K562 (cell line): ENCODE results near the gene RTN4. TPM values are rescaled to one million over a fixed set of nuclear protein-coding genes. Genes with fewer than 3 reads are reported as not detected.

Experiments
- ATAC-seq: fragments of 200-7000 bp; cut with Tn5 transposase; 3 replicates; pipeline ENCODE4 v1.9.1; 2020; ENCODE audit warnings: moderate library complexity
- BruUV-seq: library from RNA; stranded (reverse); fragments of 400-500 nt; replicated peaks from 2 replicates; lab custom pipeline; 2021; lab: Mats Ljungman, UMichigan
- CTCF ChIA-PET: fragments of 300-600 bp; formaldehyde crosslinking; extraction: SDS; loops from one replicate; lab custom pipeline; 2021; ENCODE audit warnings: low intra/inter-chr PET ratio; lab: Yijun Ruan, JAX
- POLR2A ChIA-PET: fragments of 300-600, 350-650 bp; sonication (Branson Sonifier 250); formaldehyde crosslinking; extraction: SDS; loops from one replicate; lab custom pipeline; 2021; ENCODE audit warnings: antibody characterized with exemption, inconsistent platforms; lab: Yijun Ruan, JAX
- DNase-seq, 4 experiments: peaks; one replicate each; pipeline versions ENCODE4 v3.0.0 to v3.0.0-alpha.2; 2011 to 2018; ENCODE audit warnings: low spot score in 3 of 4, mixed read lengths in 3 of 4; ENCODE audit errors: extremely low read depth in 1 of 4
- FAIRE-seq: peaks from 2 replicates; lab custom pipeline; 2011; peaks lifted over from hg19 to GRCh38; lab: Jason Lieb, UNC
- H2AFZ ChIP-seq: 2 replicates; pipeline ENCODE4 v1.6.0; 2011; ENCODE audit warnings: low read depth, low read length, control low read depth, inconsistent platforms
- H3K27ac ChIP-seq: fragments of 200-600 bp; 3 replicates; pipeline ENCODE4 v1.8.0; 2011; ENCODE audit warnings: low read depth, mild to moderate bottlenecking, control low read depth, inconsistent platforms, low read length, moderate library complexity, mixed read lengths; ENCODE audit errors: extremely low read depth
- H3K27me3 ChIP-seq, 2 experiments: fragments of 300-600 bp in 1 of 2; 2 replicates in 1 of 2; 3 replicates in 1 of 2; pipeline versions ENCODE4 v1.6.0 to v1.8.0; 2011; ENCODE audit warnings: inconsistent platforms in 2 of 2, low read length in 2 of 2, mild to moderate bottlenecking in 1 of 2, mixed read lengths in 1 of 2, moderate library complexity in 1 of 2; ENCODE audit not compliant: control insufficient read depth in 2 of 2, insufficient read depth in 2 of 2
- H3K36me3 ChIP-seq: fragments of 300-600 bp; 3 replicates; pipeline ENCODE4 v1.8.0; 2011; ENCODE audit warnings: mild to moderate bottlenecking, low read length, inconsistent platforms; ENCODE audit not compliant: control insufficient read depth, insufficient read depth
- H3K4me1 ChIP-seq, 2 experiments: fragments of 200-600 bp in 1 of 2; replicated peaks in 1 of 2; 2 replicates in 1 of 2; 3 replicates in 1 of 2; pipeline versions ENCODE4 v1.5.1 to v1.8.0; 2011; ENCODE audit warnings: inconsistent platforms in 2 of 2, low read length in 2 of 2, mild to moderate bottlenecking in 1 of 2, mixed read lengths in 1 of 2, moderate library complexity in 1 of 2; ENCODE audit not compliant: control insufficient read depth in 2 of 2, insufficient read depth in 2 of 2
- H3K4me2 ChIP-seq: 2 replicates; pipeline ENCODE4 v1.6.1; 2011; ENCODE audit warnings: low read length, control low read depth, inconsistent platforms, mixed read lengths; ENCODE audit not compliant: insufficient read depth
- H3K4me3 ChIP-seq: fragments of 200-600 bp; sonication (generic), shearing (Covaris generic); 2 replicates; pipeline ENCODE4 v1.5.1; 2016; ENCODE audit warnings: control low read depth, inconsistent platforms
- H3K79me2 ChIP-seq: fragments of 200-600 bp; 3 replicates; pipeline ENCODE4 v1.8.0; 2011; ENCODE audit warnings: low read length, inconsistent platforms; ENCODE audit not compliant: control insufficient read depth, insufficient read depth
- H3K9ac ChIP-seq, 2 experiments: 2 replicates each; pipeline versions ENCODE4 v1.6.0 to v1.6.1; 2011; ENCODE audit warnings: low read depth in 2 of 2, low read length in 2 of 2, control low read depth in 1 of 2, inconsistent platforms in 1 of 2, mild to moderate bottlenecking in 1 of 2, mixed read lengths in 1 of 2; ENCODE audit not compliant: insufficient read depth in 1 of 2
- H3K9me1 ChIP-seq: one replicate; pipeline ENCODE4 v1.6.0; 2011; ENCODE audit warnings: inconsistent platforms, mild to moderate bottlenecking, low read length, moderate library complexity; ENCODE audit not compliant: control insufficient read depth, insufficient read depth
- H3K9me3 ChIP-seq: replicated peaks from 2 replicates; pipeline ENCODE4 v1.5.1; 2011; ENCODE audit warnings: low read depth, low read length, inconsistent platforms; ENCODE audit not compliant: control insufficient read depth, insufficient read depth
- H4K20me1 ChIP-seq: replicated peaks from 2 replicates; pipeline ENCODE4 v1.6.1; 2011; ENCODE audit warnings: low read length, inconsistent platforms, mixed read lengths; ENCODE audit not compliant: control insufficient read depth, insufficient read depth
- GTF2F1 ChIP-seq: IDR thresholded peaks from 2 replicates; pipeline ENCODE4 v1.6.1; 2011; ENCODE audit warnings: low read depth, low read length, improper control_type of control experiment
- SMARCC2 ChIP-seq: fragments of 450-650 bp; IDR thresholded peaks from 2 replicates; pipeline ENCODE4 v1.6.1; 2017; ENCODE audit warnings: antibody characterized with exemption, moderate library complexity, mild to moderate bottlenecking, low read depth
- ZNF644 ChIP-seq: fragments of 200-800 bp; sonication (Bioruptor generic); IDR thresholded peaks from 2 replicates; pipeline ENCODE4 v1.6.1; 2016; ENCODE audit warnings: low read depth, missing genetic modification characterization, missing compliant biosample characterization
- ZNF830 ChIP-seq: fragments of 250-450 bp; sonication (Bioruptor Pico); IDR thresholded peaks from 2 replicates; pipeline ENCODE4 v1.5.0; 2021; ENCODE audit warnings: mild to moderate bottlenecking
- WGBS: fragments of 100-300 bp; shearing (Covaris generic); methylation state at CpG from one replicate; pipeline ENCODE4 v1.1.6; 2016; ENCODE audit warnings: low coverage, mixed read lengths; ENCODE audit not compliant: insufficient coverage; ENCODE audit errors: missing lambda C conversion rate; 5-methylcytosine and 5-hydroxymethylcytosine counted together
- in situ Hi-C: fragments of 300-500 bp; cut with MboI; formaldehyde crosslinking; loops from 4 replicates; pipeline ENCODE4 v1.15.0; 2018; ENCODE audit warnings: inconsistent platforms, mixed read lengths
- intact Hi-C: fragments of 100-400 bp; cut with micrococcal nuclease; formaldehyde crosslinking; loops from 2 replicates; pipeline ENCODE4 v1.14.2; 2022
- polyA plus RNA-seq, 8 experiments: library from polyadenylated mRNA; depleted of rRNA in 4 of 8; stranded (reverse) in 5 of 8; unstranded in 3 of 8; fragments of >200 nt; fragmentation: Nextera tagmentation in 2 of 8; fragmentation: Illumina TruSeq in 1 of 8; extraction: Ambion mirVana in 2 of 8; extraction: Trizol in 1 of 8; gene quantifications; 2 replicates each; pipeline versions ENCODE4 v1.2.1 to v1.2.3, GENCODE V29; 2011 to 2014; ENCODE audit warnings: inconsistent platforms in 1 of 8, missing spikeins in 1 of 8
- total RNA-seq, 7 experiments: library from RNA; depleted of rRNA in 6 of 7; stranded (reverse); fragments of >200 nt in 6 of 7; fragmentation: Illumina TruSeq in 2 of 7; extraction: Trizol in 2 of 7; gene quantifications; 2 replicates each; pipeline versions ENCODE4 v1.2.1 to v1.2.3, GENCODE V29; 2011 to 2021; ENCODE audit warnings: low replicate concordance in 1 of 7
- TF ChIP-seq, protein P1 (sequence below): fragments of 250-450 bp; sonication (Bioruptor Pico); IDR thresholded peaks from 2 replicates; pipeline ENCODE4 v1.5.0; 2021; ENCODE audit warnings: mild to moderate bottlenecking, borderline replicate concordance

The RTN4 gene
- total and polyA plus RNA-seq, 9 of the 15 experiments (the other 6 are each of a cell fraction or from before 2014, with no cell fraction given) = 73.0 to 248 (median 116) TPM

DNA sequence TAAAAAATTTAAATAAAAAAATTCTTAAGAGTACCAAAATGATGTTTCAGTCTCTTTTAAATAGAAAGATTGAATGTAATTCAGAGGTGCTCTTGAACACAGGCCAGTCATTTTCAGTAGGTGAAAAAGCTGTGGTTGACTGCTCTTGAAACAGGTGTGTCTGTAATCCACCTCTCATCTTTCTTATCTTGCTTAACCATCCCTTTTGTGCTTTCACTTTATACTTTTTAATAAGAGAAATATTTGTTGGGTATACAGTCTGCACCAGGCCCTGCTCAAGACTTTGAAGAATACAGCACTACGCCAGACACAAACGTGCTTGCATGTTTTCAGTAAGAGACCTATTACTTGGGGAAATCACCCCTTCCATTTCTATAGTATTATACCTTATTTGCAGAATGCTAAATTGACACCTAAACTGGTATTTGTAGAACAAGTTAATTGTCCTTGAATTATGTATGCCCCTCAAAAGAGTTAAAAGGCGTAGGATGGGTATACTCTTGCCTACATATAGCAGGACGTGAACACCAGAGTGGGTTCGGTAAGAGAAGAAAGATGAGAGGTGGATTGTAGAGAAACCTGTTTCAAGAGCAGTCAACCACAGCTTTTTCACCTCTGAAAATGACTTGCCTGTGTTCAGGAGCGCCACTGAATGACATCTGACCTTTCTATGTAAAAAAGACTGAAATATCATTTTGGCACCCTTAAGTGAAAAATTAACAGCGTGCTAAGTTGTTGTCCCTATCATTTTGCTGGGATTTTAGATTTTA is 4.0 kb upstream of the RTN4 start:
- peaks cover 11 to 12% of the 10 kb centered on the region in 2 experiments; a peak in 4 of 5 replicates for H3K4me1 ChIP-seq
- H3K4me3 ChIP-seq = no peak overlapping the region
- ATAC-seq (no peak), DNase-seq (no peak), FAIRE-seq (no peak)
- WGBS = 72% methylated on average over 7 of the region's 7 CpGs
- H3K79me2 ChIP-seq = peaks cover 38% of the 10 kb centered on the region
- H3K27me3 ChIP-seq = no peaks in the 10 kb centered on the region
- H3K9me3 ChIP-seq = no peaks in the 10 kb centered on the region
- ChIA-PET POLR2A (interaction anchor here (1.5 kb wide), 1 partner anchor 13 kb away, joined by 3 read pairs; no protein-coding TSS in a partner anchor), CTCF (no interaction called here)
- no peak overlapping the region for H2AFZ ChIP-seq
- H3K27ac ChIP-seq = peak overlapping the region; percentile 3; the same call in 1 of the 3 replicates
- no peak overlapping the region for H3K9ac ChIP-seq
- no TSS peak for BruUV-seq
- H3K9me1 ChIP-seq = no peaks in the 10 kb centered on the region
- in situ Hi-C loops = no loop called here
- no peaks in the 10 kb centered on the region; the same call in 2 of the 3 replicates for H3K36me3 ChIP-seq
- TF ChIP-seq GTF2F1 = no peak
- no peak for TF ChIP-seq ZNF830 (CRISPR knock-in tag)
- TF ChIP-seq, protein P1, sequence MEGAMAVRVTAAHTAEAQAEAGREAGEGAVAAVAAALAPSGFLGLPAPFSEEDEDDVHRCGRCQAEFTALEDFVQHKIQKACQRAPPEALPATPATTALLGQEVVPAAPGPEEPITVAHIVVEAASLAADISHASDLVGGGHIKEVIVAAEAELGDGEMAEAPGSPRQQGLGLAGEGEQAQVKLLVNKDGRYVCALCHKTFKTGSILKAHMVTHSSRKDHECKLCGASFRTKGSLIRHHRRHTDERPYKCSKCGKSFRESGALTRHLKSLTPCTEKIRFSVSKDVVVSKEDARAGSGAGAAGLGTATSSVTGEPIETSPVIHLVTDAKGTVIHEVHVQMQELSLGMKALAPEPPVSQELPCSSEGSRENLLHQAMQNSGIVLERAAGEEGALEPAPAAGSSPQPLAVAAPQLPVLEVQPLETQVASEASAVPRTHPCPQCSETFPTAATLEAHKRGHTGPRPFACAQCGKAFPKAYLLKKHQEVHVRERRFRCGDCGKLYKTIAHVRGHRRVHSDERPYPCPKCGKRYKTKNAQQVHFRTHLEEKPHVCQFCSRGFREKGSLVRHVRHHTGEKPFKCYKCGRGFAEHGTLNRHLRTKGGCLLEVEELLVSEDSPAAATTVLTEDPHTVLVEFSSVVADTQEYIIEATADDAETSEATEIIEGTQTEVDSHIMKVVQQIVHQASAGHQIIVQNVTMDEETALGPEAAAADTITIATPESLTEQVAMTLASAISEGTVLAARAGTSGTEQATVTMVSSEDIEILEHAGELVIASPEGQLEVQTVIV = no peak
- TF ChIP-seq ZNF644 (tag) = 0 out of 2 replicates have a peak, but pooled peaks have one; percentile 48
- no peak for TF ChIP-seq SMARCC2
- no peak overlapping the region for H3K4me2 ChIP-seq
- intact Hi-C loops = loop anchor here (5.0 kb wide), 2 partner anchors 43 to 178 kb away; partner anchors contain the start of genes CLHC1 and RPS27A
- 0 out of 2 replicates have a peak, but pooled peaks cover 1% of the 10 kb centered on the region for H4K20me1 ChIP-seq
